ENCODE data around the gene STYX.
A peak's percentile ranks its signal among the peaks of the same experiment; 100 is the strongest.

Gene STYX

DNA sequence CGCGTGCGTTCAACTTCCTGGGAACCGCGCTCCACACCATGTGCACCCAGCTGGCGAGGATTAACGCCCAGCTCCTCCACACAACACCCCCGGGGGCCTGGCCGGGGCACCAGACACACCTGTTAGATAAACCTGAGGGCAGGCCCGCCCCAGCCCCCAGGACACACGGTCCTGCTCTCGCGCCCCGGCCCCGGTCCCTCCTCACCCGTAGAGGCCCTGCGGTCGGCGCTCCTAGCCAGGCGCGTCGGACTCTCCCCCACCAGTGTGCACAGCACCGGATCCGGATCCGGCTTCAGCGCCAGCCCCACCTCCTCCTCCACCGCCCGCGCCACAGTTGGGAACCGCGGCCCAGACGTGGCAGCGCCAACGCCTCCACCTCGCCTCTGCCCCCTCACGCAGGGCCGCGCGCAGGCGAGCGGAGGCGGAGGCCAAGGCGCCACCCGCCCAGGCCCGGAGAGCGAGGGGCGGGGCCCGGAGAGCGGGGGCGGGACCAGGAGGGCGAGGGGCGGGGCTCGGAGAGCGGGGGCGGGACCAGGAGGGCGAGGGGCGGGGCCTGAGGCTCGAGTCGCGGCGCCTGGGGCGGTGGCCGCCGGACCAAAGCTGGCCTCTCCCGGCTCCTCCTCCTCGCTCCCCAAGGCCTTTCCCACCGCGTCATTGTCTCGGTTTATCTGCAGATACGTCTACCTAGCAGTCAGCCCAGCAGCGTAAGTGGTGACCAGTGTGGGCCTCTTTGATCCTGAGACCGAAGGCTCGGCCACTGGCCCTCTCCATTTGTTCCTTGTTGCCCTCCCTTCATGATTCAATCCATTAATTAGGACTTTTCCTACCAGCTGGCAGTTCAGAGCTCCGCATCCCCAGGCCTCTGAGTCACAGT is 61.5 kb downstream of the STYX start, which contains the start of gene GNPNAT1:
Gene GNPNAT1, minus strand, starts transcription at position 385 of the 874 bp plus-strand sequence. CDS start 6,957 bp downstream, outside the sequence.
- DNase-seq, result peak; percentile 95

DNA sequence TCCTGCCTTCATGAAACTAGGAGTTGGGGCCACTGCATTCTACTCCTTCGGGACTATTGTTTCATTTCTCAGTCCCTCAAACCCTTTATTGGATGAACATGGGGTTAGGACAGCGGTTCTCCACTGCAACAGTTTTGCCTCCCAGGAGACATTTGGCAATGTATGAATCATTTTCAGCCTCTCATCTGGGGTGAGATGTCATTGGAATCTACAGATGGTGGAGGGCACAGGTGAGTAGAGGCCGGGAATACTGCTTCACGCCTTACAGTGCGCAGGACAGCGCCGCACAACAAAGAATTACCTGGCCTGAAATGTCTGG is 62.1 kb downstream of the STYX start:
- no peak for DNase-seq

GRCh38 chr14:52793061-52793460 is 63.1 kb downstream of the STYX start:
- DNase-seq, result no peak

- no peak for DNase-seq
Measured at GRCh38 chr14:52797653-52798052, 67.7 kb downstream of the STYX start.

- no peak for DNase-seq
Measured at GRCh38 chr14:52798826-52799225, 68.9 kb downstream of the STYX start.

GRCh38 chr14:52801014-52801712 is 71.2 kb downstream of the STYX start:
- no peak for DNase-seq

- DNase-seq, result no peak
Measured at GRCh38 chr14:52802597-52802996, 72.6 kb downstream of the STYX start.

DNA sequence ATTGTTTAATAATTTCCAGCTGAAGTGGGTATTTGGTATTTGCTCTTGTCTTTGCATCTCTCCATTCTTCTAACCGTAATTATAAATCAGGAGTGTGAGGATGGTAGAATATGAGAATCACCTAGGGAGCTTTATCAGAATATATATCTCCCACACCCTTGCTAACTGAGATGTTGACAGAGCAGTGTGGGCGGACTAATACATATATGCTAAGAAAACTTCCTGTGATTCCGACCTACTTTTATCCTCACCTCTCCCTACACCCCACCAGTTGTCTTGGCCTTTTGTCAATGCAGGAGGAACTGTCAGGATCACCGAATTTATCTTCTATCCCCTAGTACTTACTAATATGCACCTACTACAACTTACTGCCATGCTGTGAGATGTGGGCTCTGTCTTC is 76.1 kb downstream of the STYX start:
- DNase-seq, result no peak

DNA sequence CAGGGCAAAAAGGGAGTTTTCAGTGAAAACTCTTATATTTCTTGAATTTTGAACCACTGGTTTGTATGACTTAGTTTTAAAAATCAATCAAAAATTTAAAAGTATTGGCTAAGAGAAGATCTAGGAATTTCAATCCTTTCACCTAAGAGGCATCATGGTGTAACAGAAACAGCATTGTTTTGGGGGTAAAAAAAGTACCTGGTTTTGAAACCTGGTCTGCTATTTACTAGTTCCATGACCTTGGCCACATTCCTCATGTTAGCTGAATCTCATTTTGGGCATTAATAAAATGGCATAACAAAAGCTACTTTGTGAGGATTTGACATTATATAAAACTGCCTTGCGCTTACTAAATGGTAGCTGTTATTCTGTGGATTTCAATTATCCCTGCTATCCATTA is 78.1 kb downstream of the STYX start:
- DNase-seq, result no peak

DNA sequence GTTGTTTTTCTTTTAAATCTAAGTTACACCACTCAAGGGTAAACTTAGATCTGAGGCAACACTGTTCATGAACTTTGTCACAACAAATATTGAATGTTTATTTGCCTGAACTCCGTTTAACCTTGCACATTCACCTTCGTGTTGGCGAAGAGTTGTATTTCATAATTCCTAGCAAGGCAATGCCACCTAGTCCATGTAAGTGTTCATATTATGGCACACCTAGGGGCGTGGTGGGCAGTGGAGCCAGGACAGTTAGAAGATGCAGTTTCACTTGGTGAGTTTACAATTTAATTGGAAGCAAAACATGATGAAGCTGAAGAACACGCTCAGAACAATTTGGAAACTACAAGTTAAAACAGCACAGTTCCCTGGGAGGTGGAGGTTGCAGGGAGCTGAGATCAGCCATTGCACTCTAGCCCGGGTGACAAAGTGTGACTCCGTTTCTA is 91.9 kb downstream of the STYX start:
- DNase-seq, result no peak

- no peak for DNase-seq
Measured at GRCh38 chr14:52824462-52824861, 94.5 kb downstream of the STYX start.

Measured in NCI-H2029 (cell line).